ENCODE data around the gene TPRG1L.

GRCh38 chr1:3631320-3632260 is 6.8 kb downstream of the TPRG1L start:
- no peak for TF ChIP-seq CTCF (IDR thresholded peaks at IDR 0.05)
- no peak for TF ChIP-seq POLR2A (IDR thresholded peaks at IDR 0.05)

All from esophagus squamous epithelium (tissue), 4 donors.